ENCODE measurements around the gene ONECUT2.
"Not testable (repeated sequence)": the region's sequence is repeated elsewhere in the genome, so short reads cannot be mapped to it uniquely, and the experiment has no call there.

Gene ONECUT2

GRCh38 chr18:57434536-57435494, at the start of gene ONECUT2:
Gene ONECUT2, plus strand, starts transcription at chr18:57435374. Its CDS starts 343 bp downstream, at chr18:57435717.
- peak; percentile 95 for DNase-seq

GRCh38 chr18:57389271-57389670, 45.9 kb upstream of the ONECUT2 start:
- DNase-seq = no peak

DNA sequence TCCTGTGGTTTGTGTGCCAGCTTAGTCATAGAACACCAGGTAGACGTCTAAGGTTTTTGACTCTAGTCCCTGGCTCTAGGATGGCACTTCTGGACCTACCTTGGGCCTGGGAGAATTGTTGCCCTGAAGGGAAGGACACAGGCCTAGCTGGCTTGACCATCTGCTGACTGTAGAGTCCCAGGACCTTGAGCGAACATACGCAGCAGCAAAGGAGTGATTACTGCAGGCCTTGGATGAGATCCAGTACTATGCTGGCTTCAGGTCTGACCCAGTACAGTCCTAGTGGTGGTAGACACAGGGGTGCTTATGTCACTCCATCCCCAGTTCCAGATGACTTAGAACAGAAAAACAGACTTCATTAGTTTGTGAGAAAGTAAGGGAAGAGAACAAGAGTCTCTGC, 45.1 kb upstream of the ONECUT2 start:
- DNase-seq = no peak

- not testable (repeated sequence) for DNase-seq
Observed at GRCh38 chr18:57394749-57395148, 40.4 kb upstream of the ONECUT2 start.

- not testable (repeated sequence) for DNase-seq
Observed at GRCh38 chr18:57396831-57397230, 38.3 kb upstream of the ONECUT2 start.

DNA sequence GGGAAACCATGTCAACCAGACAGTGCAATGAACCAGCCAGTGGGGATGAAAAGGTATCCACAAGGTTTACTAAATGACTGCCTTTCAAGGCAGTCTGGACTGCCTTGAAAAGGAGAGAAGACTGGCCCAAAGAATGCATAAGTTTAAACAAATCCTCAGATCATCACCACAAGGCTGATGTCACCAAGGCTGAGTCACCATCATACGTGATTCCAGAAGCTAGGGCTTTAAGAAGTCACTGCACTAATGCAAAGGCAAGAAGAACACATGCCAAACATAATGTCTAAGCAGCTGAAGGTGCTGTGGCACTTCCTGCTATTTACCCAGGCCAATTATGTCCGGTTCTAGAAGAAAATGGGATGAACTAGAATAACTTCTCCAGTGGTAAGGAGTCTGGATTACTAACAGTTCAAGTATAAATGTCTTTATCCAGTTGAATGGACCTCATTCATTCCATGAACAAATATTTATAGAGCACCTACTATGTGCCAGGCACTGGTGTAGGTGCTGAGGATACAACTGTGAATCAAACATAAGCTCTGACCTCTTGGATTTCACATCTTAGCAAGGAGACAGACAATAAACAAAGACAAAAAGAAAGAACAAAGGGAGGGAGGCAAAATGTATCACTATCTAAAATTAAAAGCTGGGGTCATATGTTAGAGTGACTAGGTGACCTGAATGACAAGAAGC, 37.6 kb upstream of the ONECUT2 start:
- DNase-seq = no peak

DNA sequence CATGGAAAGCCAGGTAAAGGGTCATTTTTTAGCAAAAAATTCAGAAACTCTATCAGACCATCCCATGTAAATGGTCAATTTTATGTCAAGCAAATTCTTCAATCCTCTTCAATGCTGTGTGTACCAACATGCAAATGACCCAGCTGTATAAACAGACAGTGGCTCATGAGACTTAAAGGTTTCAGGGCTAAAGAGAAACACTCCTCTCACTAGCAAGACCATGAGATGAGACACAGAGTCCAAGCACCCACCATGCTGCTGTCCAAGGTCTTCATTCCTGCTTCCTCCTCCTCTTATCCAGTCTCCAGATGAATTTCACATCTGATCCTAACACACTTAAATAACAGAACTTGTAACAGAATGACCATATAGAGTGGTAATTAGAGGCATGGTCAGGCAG, 30.8 kb upstream of the ONECUT2 start:
- DNase-seq = no peak

DNA sequence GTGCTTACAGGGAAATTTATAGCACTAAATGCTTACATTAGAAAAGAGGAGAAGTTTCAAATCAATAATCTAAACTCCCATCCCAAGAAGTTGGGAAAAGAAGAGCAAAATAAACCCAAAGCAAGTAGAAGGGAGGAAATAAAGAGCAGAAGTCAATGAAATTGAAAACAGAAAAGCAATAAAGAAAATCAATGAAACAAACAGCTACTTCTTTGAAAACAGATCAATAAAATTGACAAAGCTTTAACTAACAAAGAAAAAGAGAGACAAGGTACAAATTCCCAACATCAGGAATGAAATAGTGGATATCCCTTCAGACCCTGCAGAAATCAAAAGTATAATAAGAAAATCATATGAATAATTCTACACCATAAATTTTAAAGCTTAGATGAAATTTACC, 25.5 kb upstream of the ONECUT2 start:
- no peak for DNase-seq

DNA sequence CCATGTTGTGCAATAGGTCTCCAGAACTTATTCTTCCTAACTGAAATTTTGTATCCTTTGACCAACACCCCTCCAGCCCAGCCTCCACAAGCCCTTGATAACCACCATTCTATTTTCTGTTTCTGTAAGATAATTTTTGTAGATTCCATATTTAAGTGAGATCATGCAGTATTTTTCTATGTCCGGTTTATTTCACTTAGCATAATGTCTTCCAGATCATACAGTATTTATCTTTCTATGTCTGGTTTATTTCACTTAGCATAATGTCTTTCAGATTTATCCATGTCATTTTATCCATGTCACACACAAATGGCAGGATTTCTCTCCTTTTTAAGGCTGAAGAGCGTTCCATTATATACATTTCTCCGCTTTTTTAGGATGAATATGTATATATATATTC, 24.4 kb upstream of the ONECUT2 start:
- no peak for DNase-seq

DNA sequence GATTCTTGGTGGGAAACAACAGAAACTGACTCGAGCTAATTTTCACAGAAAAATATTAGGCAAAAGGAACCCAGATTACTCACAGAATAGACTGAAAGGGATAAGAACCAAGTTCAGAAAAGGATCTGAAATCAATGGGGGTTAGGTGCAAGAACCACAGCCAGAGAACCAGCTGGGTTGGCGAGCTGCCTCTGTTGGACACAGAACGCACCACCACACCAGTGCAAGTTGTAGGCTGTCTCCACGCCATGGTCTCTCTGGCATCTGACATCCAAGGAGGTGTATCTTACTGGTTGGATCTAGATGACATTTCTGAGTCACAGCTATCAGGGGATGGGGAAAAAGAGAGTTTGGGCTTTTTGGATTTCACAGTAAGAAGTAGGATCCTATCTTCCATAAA, 18.6 kb upstream of the ONECUT2 start:
- DNase-seq = no peak

DNA sequence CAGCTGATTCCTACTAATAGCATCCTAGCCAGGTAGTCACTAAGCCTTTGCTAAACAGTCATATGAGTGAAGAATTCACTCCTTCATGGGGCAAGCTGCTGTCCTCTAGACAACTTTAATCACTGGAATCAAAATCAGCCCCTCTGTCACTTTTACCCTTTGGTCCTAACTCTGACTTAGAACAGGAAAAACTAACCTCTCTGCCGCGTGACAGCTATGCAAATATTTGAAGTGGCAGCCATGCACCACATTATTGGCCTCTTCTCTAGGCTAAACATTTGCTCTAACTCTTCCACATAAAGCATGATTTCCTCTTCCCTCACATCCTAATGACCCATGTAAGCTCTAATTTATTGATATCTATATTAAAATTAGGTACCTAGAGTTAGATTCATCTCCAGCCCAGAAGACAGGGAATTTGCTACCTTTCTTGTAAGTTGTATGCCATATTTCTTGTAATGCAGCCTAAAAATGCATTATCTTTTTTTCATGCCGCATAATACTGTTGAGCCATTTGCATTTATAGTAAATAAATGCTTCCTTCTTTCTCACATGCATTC, 12.8 kb upstream of the ONECUT2 start:
- no peak for DNase-seq

DNA sequence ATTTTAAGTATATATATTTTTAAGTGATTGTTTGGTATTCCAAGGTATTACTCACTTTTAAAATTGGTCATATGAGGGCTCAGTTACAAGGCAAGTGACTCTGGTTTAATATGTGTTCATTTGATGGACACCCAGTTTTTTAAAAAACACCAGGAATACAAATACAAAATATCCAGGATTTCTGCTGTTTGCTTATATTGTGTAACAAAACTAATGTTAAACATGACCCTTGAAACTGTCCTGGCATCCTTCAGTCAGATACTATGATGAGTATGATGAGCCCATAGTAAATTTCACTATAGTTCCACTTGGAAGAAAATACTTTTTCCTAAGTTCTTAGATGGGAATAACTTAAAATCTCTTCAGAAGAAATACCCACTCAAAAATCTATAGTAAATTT, 11.4 kb upstream of the ONECUT2 start:
- no peak for DNase-seq

GRCh38 chr18:57425096-57425495, 10.1 kb upstream of the ONECUT2 start:
- DNase-seq = no peak

GRCh38 chr18:57426187-57426586, 9.0 kb upstream of the ONECUT2 start:
- DNase-seq = no peak

- DNase-seq = no peak
Observed at GRCh38 chr18:57427429-57428201, 7.6 kb upstream of the ONECUT2 start.

GRCh38 chr18:57428221-57429150, 6.7 kb upstream of the ONECUT2 start:
- no peak for DNase-seq

DNA sequence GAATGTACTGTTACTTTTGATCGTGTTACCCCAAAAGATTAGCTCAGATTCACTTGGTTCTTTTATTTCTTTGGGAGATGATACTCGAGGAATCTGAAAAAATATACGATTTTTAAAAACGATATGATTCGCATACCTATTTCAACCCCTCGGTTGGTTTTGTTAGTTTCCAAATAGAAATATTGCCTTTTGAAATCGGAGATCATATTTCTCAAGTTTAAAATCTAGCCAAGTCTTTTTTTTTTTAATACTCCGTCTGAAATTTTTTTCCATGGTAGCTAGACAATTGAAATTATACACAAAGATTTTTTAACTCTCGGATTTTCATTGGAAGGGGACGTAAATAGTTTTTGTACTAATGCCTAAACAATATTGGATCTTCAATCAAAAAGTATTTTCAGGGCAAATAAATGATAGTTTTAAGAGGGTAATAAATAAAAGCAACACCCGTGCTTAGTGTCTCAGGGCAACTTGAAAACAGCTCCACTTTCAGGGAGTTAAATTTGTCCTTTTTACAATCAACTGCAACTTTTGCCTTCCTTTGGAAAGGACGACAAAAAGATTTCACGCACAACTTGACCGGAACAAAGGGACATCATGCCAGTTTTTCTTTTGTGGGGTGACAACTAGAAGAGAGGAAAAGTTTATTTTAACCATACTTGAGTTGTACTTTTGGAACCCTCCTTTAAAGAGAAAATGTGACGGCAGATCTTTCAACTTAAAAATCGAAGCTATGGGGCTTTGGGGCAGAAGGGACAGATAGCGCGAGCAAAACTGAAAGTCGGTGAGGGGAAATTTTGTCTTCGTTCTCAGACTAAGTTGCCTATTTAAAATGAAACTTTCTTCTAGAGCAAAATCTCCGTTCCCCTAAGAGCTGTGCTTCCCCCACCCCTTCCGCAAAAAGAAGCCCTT, 5.8 kb upstream of the ONECUT2 start:
- DNase-seq = no peak

DNA sequence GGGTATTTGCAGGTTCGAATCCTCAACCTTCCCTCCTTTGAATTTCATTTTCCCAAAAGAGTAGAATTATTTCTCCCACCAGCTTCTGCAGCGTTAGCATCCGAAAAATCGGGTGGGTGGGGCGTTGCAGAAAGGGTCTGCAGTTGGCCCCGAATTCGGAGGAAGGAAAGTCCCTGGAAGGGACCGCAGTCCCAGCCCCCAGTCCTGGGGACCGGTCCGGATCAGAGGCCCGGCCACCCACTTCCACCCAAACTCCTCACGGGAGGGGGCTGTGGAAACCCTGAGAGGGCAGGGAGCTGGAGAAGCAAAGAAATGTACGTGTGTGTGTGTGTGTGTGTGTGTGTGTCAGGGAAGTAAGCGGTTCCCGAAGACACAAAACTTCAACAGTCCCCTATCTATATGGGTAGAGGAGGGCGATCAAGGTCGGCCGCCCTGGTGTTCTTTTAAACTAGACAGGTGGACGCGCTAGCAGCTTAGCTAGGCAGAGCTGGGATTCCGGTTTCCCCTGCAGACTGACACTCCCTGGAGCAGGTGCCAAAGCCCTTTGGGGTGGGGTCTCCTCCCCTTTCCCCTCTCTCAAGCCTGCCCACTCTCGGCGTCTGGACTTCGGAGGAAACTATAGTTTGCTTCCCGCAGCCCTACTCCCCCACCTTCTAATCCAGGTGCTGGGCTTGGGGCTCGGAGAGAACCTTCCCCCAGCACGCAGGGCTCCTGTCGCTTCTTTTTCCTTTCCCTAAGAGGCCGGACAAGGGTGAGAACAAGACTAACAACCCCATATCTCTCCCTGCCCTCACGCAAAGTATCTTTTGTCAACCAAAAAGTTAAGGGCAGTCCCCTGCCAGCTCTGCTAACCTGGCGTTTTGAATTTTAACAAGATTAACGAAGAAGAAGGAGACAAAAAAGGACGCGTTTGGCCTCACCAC, 4.8 kb upstream of the ONECUT2 start:
- no peak for DNase-seq

DNA sequence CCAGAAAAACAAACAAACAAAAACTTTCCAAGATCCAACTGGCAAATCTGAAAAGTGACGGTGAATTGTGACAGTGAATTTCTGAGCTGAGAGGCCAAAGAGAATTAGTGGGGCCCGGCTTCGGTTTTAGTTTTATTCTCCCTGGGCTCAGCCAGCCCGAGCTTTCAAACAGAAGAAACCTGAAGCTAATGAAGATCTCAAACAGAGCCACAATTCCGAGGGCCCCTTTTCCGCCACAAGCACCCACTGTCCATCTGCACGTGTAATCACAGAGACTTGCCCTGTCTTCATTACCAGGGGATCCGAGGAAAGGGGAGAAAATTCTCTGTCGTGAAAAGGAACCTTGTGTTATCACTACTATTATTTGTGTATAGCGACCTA, 4.2 kb upstream of the ONECUT2 start:
- no peak for DNase-seq
